ENCODE results near the gene PLVAP.
"Not testable (repeated sequence)": the region's sequence is repeated elsewhere in the genome, so short reads cannot be mapped to it uniquely, and the experiment has no call there.

The PLVAP gene

DNA sequence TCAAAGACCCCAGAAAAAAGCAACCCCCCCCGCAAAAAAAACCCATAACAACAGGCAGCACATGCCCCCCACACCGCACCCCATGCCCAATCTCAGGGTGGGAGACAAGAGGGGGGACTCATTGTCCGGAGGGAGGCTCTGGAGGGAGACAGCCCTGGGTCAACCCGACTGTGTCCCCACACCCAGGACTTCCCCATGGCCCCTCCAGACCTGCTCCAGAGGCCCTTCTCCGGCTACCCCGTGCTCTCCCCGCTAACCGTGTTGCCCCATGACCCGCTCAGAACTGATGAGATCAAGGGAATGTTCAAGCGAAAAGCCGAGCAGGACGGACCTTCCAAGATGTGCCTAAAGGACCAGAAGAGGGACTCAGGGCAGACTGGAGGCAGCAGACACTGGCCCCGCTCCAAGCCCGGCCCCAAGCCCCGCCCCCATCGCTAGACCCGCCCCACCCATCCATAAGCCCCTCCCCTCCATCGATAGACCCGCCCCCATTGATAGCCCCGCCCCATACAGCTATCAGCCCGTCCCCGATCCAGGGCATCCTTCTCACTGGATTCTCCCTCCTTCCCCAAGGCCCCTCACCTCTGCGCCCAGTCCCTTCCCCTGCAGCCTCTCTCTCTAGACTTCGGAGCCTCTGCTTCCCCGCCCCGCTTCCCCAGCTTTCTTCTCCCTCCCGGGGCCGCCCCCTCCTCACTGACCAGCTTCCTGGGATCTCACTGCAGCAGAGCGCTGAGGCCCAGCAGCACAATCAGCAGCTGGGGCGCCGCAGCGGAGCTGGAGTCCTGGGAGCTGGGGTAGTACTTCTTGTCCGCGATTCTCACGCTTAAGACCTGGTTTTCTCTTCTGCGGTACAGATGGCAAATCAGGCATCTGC lies 26.1 kb upstream of the PLVAP start:
- in situ Hi-C loops (cut with MboI; ENCODE audit: low sequenced_read_pairs): no loop called here

DNA sequence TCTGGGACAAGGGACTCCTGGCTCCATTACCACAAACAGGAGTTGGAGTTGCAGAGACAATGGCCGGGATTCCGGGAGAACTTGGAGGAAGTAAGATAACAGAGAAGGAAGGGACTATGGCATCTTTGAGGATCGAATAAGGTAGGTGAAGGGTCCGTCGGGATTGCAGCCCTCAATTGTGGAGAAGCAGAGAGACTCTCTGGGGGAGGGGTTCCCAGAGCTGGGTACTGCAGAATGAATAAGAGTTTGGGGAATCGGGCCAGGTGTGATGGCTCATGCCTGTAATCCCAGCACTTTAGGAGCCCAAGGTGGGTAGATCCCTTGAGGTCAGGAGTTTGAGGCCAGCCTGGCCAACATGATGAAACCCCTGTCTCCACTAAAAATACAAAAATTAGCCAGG lies 24.5 kb upstream of the PLVAP start:
- in situ Hi-C loops (cut with MboI; ENCODE audit: low sequenced_read_pairs): no loop called here

DNA sequence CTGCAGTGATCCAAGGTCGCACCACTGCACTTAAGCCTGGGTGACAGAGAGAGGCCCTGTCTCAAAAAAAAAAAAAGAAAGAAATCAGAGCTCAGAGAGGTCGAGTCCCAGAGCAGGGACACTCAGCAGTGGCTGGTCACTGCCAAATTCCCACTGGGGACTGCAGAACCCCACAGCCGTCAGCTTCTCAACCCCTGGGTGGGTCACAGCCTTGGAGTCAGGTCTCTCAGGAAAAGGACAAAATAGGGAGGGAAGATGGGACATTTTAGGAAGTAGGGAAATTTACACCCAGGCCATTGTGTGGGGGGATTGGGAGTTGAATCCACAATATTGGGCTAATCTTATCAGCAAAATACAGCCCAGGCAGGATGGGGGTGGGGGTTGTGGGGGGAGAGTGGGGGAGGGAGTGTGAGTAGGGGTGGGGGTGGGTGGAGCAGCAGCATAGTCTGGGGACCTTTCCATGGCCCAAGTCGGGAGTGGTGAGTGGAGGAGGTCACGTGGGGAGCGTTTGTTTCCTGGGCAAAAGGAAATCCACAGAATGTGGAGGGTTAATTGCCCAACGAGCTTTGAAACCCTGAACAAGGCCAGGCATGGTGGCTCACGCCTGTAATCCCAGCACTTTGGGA lies 21.9 kb upstream of the PLVAP start:
- in situ Hi-C loops (cut with MboI; ENCODE audit: low sequenced_read_pairs): no loop called here

DNA sequence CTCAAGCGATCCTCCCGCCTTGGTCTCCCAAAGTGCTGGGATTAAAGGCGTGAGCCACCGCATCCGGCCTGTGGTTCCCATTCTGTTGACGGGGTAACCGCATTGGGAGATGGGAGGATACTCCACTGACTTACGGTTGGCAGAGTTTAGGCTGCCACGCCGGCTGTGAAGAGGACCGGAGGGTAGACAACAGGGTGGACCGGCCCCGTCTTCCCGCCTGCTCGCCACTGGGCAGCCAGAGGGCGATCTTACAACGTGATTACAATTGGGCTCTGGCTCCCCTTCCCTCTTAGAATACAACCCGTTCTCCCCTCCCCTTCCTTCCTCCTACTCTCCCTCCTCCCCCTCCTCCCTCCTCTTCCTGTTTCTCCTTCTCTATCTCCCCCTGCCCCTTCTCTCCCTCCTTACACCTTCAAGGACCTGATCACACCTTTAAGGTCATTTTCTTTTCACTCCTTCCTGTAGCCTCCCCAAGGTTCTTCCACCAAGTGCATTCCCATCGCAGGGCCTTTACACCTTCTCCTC lies 17.8 kb upstream of the PLVAP start:
- in situ Hi-C loops (cut with MboI; ENCODE audit: low sequenced_read_pairs): no loop called here

DNA sequence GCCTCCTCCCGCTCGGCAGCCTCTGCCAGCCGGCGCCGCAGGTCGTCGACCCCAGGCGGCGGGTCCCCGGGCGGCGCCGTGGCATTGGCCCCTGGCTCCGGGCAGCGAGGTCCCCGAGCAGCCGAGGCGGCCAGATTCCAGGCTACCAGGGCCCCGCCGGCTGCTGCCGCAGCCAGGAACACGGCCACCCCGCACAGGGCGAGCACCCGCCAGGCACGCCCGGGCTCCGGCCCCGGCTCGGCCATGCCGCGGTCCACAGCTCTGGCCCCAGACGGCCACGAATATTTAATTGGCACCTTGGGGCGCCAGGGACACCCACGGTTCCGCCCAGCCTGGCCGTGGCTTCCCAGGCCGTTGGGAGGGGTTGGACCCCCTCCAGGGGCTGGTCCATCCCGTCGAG lies 16.8 kb upstream of the PLVAP start, which contains the start of gene CCDC194:
Gene CCDC194, minus strand, starts transcription at position 283 of the 400 bp plus-strand sequence. Its CDS starts 38 bp downstream, at position 245.
- in situ Hi-C loops (cut with MboI; ENCODE audit: low sequenced_read_pairs): no loop called here

DNA sequence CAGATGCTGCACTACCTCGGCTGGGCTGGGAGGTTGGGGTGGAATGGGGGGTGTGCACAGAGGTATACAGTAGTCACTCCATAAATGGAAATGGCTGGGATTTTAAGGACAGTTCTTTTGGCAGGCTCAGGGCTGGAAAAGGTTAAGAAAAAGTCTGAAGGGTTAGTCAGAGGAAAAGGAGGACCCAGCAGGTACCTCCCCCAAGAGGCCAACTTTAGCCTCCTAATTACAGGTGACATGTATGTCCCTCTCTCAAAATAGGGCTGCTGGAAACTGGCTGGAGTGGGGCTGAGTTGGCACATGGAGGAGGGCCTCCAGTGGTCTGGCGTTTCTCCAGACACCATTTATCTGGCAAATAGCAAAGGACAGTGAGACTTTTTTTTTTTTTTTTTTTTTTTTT lies 15.9 kb upstream of the PLVAP start:
- in situ Hi-C loops (cut with MboI; ENCODE audit: low sequenced_read_pairs): no loop called here

DNA sequence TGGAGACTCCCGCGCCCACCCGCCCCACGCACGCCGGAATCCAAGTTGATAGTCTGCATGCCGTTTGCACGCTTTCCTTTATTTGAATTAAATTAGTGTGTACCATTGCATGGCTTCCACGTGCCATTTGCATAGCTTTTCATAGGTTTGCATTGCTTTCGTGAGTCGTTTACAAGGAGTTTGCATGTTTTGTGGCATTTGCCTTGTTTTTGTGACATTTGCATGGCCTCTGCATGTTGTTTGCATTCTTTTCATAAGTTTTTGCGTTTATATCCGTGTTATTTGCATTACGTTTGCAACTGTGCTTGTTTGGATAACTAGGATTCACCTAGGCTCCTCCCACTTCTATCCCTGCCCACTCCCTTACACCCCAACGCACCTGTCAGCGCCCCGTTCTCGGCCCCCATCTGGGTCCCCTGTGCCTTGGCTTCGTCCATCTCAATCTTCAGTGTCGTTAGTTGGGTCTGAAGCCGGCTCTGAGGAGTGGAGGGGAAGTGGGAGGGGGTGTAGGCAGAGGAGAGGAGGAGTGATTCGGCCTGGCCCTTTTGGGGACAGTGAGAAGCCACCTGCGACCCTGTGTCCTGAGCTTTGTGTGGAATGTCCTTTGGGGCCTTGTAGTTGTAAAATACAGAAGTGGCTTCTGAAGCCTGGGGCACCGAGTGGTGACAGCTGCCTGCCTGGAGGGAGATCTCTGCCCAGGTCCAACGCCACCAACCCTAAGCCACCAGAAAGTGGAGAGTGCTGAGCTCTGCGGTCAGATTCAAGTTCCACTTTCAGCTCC lies 14.4 kb upstream of the PLVAP start:
- in situ Hi-C loops (cut with MboI; ENCODE audit: low sequenced_read_pairs): no loop called here

DNA sequence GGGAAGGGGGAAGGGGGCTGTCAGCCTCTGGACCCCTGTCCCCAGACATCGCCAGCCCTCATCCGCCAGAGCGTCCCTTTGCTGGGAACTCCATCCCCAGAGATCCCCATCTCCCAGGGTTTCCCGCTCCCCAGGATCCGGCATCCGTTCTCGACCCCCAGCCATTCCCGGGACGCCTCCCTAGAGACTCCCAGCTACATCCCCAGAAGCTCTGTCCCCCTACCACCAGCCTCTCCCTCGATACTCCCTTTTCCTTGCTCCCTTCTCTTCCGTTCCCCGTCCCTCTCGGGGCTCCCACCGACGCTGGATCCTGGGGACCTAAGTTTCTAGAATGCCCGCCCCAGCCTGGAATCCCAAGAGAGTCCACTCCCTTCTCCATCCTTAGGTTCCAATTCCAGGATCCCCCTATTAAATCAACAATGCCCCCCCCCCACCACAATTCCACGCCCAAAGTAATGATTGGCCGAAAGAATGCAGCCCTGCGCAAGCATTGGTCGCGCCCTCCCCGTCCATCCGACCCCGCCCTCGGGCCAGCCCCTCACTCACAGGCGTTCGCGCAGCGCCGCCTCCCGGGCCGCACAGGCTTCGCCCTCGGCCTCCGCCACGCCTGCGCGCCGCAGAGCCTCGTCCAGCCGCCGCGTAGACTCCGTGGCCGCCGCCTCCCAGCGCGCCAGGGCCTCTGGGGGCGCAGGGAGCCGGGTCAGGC lies 13.7 kb upstream of the PLVAP start:
- in situ Hi-C loops (cut with MboI; ENCODE audit: low sequenced_read_pairs): no loop called here

DNA sequence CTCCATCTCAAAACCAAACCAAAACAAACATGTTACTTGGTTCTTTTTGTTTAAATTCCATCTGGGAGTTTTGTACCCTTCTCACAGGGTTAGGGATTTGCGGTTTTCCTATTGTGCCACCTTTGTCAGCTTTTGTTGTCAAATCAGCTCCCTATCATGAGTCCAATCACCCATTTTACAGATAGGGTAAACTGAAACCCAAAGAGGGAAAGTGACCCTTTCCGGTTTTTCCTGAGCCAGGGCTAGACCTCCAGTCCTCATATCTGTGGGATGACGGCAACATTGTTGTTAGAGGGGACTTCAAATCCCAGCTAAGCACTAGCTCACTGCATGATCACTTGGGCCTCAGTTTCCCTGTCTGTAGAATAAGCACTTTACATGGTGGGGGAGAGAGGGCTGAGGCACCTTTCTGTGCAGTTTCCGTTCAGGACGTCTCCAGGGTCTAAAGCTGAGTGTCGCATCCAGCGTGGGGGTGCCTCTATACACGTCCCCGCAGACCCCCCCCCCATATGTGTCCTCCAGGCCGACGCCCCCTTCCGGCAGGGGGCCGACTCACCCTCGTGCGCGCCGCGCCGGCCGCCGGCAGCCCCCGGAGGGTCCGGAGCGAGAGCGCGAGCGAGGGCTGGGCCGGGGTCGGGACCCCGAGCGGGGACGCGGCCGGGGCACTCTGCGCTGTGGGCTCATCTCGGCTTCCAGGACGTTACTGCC lies 13.0 kb upstream of the PLVAP start:
- in situ Hi-C loops (cut with MboI; ENCODE audit: low sequenced_read_pairs): no loop called here

DNA sequence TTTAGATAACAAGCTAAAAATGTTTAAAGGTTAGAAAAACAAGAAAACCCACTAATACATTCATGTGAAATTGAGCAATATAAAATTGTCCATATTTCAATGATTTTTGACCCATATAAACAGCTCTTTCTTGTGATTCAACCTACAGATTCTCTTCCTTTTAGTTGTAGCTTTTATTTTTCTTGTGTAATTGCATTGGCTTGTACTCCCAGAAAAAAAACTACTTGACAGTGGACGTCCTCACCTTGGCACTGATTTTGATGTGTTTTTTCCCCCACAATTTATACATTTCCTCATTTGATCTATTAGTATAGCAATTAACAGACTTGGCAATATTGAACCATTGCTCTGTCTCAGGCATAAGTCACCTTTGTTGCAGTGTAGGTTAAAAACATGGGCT lies 12.1 kb upstream of the PLVAP start:
- in situ Hi-C loops (cut with MboI; ENCODE audit: low sequenced_read_pairs): no loop called here

DNA sequence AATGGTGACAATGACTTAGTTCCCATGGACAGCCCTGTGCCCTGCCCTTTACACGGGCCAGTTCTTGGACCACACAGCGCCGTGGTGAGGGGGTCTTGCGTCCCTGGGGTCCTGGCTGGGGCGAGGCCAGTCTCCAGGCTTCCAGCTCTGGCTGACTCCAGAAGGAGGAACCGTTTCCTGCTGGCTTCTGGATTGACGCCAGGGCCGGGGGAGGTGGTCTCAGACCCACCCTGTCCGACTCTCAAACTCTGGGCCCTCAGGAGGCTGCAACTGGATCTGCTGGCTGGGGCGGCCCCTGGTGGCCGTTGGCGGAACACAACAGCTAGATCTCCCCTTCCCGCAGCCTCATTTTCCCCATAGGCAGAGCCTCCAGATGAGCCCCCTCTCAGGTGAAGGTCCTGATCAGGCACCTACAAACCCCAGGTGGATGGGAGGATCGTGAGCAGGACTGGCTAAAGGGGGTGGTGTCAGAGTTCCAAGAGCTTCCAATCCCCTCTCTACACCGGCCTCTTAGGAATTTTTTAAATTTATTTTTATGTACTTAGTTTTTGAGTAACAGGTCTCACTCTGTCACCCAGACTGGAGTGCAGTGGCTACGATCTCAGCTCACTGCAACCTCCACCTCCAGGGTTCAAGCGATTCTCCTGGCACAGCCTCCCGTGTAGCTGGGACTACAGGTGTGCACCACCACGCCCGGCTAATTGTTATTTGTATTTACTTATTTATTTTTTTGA lies 8.9 kb upstream of the PLVAP start:
- in situ Hi-C loops (cut with MboI; ENCODE audit: low sequenced_read_pairs): no loop called here

DNA sequence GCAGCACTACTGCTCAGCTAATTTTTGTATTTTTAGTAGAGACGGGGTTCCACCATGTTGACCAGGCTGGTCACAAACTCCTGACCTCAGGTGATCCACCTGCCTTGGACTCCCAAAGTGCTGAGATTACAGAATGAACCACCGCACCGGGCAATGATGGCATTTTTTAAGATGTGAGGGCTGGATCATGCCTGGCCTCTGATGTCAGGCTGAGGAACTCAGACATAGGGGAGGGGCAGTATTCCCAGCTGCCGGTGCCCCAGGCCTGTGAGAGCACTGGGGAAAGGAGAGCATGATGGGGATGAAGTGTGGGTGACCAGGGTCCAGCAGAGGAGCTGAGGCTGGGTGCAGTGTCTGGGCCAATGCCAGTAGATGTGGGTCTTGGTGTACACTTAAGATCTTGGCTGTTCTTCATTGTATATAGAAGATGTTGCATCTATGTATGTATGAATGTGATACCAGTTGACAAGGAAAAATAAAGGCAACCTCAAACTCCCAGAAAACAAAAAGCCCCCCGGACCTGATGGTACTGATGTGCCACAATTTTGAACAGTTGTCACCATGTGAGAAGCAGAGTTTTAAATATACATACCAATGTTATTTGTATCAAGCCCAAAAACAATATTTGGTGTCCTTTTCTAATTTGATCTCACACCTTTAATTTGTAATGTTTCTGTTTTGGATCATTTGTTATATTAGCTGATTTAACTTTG lies 3.4 kb upstream of the PLVAP start:
- in situ Hi-C loops (cut with MboI; ENCODE audit: low sequenced_read_pairs): no loop called here

DNA sequence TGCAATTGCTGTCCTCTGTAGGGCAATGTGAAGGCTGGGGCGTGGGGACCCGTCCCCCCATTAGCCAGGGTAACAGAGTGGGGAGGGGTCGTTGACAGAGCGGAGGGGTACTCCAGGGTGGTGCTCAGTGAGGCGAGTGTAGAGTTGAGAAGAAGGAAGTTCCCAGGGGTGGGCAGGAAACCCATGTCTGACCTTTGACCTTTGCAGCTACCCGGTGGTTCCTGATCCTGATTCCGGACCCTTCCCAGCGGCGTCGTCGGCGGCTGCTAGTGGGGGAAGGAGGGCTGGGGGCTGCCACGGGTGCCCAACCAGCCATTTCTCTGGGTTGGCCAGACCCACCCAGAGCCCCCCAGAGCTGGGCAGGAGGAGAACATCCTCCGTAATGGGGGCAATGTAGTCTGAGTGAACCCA lies 2.1 kb upstream of the PLVAP start:
- in situ Hi-C loops (cut with MboI; ENCODE audit: low sequenced_read_pairs): no loop called here

DNA sequence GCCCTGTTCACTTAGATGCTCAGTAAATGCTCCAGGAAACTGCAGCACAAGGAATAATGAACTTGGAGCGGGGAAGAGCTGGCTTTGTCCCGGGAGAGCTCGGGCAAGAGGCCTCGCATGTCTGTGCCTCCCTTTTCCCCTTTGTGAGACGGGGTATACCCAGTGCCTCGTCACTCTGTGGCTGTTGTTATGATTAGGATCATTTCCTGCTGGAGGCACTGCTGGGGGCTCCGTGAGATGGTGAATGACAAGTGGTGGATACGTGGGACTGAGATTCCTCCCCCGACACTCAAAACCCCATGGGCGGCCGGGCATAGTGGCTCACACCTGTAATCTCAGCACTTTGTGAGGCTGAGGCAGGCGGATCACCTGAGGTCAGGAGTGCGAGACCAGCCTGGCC lies 1.1 kb upstream of the PLVAP start:
- in situ Hi-C loops (cut with MboI; ENCODE audit: low sequenced_read_pairs): no loop called here

DNA sequence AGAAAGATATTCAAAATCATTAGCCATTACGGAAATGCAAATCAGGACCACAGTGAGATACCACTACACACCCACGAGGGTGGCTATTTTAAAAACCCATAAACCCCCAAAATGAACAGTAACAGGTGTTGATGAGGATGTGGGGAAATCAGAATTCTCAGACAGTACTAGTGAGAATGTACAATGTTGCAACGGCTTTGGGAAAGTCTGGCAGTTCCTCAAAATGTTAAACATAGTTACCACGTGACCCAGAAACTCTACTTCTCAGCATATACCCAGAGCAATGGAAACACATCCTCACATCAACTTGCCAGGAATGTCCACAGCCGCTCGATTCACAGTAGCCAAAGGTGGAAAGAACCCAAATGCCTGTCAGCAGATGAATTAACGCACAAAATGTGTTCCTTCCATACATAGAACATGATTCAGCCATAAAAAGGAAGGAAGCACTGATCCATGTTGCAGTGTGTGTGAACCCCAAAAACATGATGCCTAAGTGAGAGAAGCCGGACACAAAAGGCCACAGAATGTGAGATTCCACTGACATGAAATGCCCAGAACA lies 7.0 kb downstream of the PLVAP start:
- in situ Hi-C loops (cut with MboI; ENCODE audit: low sequenced_read_pairs): no loop called here

DNA sequence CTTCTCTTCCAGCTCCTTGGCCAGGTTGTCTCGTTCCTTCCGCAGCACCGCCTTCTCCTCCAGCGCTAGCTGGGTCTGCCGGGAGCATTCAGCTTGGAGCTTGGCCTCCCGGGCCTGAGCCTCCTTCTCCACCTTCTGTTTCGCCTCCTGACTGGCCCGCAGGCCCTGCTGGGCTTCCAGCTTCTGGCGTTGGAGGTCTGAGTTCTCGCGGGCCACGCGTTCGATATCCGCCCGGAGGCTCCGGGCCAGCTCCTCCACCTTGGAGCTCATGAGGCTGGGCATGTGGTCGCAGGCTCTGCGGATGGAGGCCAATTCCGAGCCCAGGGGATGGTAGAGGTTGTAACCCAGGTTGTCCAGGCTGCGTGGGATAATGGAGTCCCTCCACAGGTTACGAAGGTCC lies 11.8 kb downstream of the PLVAP start:
- in situ Hi-C loops (cut with MboI; ENCODE audit: low sequenced_read_pairs): no loop called here

DNA sequence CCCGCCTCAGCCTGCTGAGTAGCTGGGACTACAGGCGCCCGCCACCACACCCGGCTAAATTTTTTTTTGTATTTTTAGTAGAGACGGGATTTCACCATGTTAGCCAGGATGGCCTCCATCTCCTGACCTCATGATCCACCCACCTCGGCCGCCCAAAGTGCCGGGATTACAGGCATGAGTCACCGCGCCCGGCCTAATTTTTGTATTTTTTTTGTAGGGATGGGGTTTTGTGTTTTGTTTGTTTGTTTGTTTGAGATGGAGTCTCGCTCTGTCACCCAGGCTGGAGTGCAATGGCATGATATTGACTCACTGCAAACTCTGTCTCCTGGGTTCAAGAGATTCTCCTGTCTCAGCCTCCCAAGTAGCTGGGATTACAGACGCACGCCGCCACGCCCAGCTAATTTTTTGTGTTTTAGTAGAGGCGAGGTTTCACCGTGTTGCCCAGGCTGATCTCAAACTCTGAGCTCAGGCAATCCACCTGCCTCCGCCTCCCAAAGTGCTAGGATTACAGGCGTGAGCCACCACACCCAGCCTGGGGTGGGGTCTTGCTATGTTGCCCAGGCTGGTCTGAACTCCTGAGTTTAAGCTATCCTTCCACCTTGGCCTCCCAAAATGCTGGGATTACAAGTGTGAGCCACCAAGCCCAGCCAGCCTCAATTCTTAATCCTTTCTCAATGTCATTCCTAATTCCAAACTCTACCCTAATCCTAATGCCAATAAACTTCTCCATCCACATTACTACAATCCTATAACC lies 13.1 kb downstream of the PLVAP start:
- in situ Hi-C loops (cut with MboI; ENCODE audit: low sequenced_read_pairs): not testable (repeated sequence)

All from HL-60/S4 treated with retinoic acid at 250 ng/mL for 4 days and 3 days (cell line).